HG03064 (cell line): ENCODE data around the gene BSND.

Source experiments
- ATAC-seq: cut with Tn5 transposase; IDR thresholded peaks from one replicate; pipeline ENCODE4 v1.9.1; 2021; ENCODE audit warnings: low read depth; ENCODE audit not compliant: unreplicated experiment

BSND gene

GRCh38 chr1:55044617-55045397, 46.1 kb downstream of the BSND start:
- no peak for ATAC-seq

DNA sequence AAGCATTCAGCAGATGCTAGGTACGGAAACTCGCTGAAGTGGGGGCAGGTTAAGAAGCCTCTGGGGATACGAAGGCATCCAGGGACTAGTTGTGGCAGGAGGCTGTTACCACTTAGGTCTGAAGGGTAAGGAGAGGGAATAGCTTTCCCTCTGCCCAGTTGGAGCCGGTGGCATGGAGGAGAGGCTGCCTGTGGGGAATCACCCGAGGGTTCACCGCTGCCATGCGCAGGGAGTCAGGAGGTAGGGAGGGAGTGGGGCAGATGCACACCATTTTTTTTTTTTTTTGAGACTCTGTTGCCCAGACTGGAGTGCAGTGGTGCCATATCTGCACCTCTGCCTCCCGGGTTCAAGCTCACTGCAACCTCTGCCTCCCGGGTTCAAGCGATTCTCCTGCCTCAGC, 46.7 kb downstream of the BSND start:
- no peak for ATAC-seq

DNA sequence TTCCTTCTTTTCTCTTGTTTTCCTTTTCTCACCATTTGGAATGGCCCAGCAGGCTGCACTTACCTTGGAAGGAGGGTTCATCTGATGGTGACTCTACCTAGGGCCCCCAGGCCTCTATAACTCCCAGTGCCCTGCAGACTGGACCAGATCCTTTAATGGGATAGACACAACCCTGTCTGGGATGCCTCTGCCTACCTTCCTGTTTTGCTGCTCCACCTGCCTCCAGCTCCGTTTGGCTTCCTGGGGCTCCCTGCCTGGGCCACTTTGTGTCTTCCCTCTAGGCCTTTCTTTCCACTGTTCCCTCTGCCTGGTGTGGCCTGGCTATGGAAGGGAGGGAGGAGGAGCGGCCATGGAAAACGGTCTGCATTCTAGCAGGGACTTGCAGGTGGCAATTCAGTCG, 48.1 kb downstream of the BSND start:
- ATAC-seq, result no peak

DNA sequence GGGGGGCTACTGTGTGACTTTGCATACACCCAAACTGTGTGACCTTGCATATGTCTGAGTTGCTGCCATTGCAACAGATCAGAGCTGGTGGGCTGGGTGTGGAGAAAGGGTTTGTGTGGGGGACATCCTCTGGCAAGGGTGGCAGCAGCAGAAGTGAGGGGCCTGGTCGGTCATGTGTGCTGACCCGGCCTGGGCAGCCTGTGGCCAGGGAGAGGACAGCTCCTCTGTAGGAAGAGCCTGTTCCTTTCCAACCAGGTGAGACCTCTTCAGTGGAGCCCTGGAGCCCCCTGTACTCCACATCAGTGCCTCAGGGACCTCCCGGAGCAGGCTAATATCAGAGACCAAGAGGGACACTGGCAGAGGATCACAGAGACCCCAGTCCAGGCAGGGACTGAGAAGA, 48.9 kb downstream of the BSND start:
- no peak for ATAC-seq

DNA sequence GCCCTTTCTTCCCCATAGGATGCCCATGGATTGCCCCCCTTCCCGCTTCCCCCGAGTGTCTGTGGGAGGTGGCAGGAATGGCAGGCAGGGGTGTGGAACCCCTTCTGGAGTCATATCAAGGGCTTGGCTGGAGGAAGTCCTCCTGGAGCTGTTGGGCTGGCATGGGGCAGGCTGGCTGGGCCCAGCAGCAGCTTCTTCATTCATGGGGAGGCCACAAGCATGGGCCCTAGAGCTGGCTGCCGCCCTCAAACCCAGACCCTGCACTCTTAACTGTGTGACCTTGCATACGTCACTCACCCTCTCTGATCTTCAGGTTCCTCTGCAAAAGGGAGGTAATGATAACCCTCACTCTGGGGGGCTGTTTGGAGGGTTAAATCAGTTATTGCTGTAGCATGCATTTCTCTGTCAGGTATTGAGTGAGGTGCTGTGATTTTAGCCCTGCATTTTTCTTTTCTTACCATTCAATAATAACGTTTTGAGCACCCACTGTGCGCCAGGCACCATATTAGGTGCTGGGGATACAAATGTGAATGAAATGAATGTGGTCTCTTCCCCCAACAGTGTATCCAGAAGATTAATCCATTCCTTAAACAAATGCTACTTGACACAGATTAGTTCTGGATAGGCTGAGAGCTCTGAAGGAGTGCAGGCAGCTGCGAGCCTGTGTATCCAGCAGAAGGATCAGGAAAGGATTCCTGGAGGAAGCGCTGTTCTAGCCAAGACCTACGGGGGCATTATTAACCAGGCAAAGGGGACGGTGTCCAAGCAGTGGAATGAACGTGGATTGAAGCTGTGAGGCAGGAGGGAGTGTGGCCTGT, 49.9 kb downstream of the BSND start:
- ATAC-seq, result no peak

- no peak for ATAC-seq
These were observed 50.7 kb downstream of the BSND start for GRCh38 chr1:55049271-55049913.

DNA sequence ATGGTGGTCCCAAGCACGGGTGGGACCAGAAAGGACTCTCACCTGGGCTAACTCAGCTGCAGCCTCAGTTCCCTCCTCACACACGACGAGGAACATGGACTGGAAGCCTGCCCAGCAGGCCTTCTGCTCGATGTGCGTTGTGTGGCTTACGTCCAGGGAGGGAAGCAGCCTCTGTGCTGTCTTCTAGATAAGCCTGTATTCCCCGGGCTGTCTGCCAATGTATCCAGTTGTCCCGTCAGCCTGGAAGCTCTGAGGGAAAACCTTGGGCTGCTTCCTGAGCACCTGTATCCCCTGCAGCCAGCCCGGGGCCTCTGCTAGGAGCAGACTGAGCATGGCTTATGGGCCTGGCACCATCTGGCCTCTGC, 51.2 kb downstream of the BSND start:
- ATAC-seq, result no peak

- no peak for ATAC-seq
These were observed 51.5 kb downstream of the BSND start for GRCh38 chr1:55050283-55050682.

DNA sequence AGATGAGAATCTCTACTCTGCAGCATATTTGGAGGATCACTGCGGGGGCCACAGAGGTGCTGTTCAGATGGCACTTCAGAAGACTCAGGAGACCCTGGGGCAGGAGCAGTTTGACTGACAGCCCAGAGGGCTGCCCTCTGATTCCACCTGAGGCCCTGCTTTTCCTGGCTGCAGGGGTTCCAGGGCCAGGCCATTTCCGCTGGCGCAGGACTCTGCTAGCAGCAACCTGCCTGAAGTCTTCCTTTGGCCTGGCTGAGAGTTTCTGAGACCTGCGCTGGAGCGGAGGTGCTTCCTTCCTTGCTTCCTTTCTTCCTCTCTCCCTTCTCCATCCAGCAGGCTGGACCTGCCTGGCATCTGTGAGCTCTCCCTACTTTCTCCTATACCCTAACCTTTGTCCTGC, 52.4 kb downstream of the BSND start:
- no peak for ATAC-seq

- no peak for ATAC-seq
These were observed 52.9 kb downstream of the BSND start for GRCh38 chr1:55051621-55052020.

DNA sequence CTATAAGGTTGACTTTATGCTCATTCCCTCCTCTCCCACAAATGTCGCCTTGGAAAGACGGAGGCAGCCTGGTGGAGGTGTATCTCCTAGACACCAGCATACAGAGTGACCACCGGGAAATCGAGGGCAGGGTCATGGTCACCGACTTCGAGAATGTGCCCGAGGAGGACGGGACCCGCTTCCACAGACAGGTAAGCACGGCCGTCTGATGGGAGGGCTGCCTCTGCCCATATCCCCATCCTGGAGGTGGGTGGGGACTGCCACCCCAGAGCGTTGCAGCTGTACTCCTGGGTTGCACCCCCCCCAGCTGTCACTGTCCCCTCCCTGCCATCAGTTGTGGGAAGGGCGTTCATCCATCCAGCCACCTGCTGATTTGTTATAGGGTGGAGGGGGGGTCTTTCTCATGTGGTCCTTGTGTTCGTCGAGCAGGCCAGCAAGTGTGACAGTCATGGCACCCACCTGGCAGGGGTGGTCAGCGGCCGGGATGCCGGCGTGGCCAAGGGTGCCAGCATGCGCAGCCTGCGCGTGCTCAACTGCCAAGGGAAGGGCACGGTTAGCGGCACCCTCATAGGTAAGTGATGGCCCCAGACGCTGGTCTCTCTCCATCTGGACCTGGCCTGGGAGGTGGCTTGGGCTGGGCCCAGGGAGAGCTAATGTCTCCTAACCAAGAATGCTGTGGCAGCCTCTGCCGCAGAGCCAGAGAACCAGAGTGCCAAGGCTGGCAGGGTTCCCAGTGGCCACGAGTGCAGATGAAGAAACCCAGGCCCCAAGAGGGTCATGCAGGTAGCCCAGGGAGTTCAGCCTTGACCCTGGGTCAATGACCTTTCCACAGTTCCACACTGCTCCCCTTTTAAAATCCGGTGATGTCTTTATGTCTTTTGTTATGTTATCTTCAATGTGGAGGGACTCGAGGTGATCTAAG, 53.7 kb downstream of the BSND start:
- ATAC-seq, result no peak

GRCh38 chr1:55053265-55053954, 54.7 kb downstream of the BSND start:
- ATAC-seq, result no peak

DNA sequence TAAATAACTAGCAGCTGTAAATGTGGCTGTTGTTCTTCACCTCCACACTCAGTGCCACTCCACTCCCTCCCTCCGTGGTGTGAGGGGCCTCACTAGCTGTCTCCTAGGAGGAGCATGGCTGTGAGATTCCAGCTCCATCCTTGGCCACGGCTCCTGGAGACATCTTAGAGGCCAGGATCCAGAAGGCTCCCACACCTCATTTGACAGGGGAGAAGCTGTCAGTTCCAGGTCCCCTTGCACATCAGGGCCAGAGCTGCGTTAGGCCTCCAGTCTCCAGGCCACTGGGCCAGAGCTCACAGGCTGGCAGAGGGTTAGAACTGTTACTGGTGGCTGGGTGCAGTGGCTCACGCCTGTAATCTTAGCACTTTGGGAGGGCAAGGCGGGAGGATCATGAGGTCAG, 55.7 kb downstream of the BSND start:
- ATAC-seq, result no peak

DNA sequence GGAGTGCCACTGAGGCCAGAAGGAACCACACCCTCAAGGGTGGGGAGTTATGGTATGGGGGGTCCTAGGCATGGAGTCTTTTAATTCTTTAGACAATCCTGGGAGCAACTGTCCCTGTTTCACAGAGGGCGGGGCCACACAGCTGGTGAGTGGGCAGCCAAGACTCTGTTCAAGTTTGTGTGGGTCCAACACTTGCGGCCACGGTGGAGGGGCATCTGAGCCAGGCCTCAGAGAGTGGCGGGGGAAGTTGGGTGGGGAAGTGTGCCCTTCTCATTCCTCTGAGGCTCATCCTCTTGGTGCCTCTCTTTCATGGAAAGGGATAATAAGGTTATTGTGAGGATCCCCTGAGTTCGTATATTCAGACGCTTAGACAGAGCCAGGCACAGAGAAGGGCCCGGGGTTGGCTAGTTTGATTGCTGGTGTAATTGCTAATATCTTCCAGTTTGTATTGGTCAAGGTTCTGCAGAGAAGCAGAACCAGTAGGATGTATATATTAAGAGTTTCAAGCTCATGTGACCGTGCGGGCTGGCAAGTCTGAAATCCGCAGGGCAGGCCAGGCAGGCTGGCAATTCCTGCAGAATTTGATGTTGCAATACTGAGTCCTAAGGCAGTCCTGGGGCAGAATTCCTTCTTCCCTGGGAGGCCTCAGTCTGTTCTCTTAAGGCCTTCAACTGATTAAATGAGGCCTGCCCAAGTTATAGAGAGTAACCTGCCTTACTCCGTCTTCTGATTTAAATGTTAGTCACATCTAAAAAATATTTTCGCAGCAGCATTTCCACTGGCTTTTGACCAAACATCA, 56.5 kb downstream of the BSND start:
- ATAC-seq, result no peak

GRCh38 chr1:55055951-55056631, 57.4 kb downstream of the BSND start:
- no peak for ATAC-seq

DNA sequence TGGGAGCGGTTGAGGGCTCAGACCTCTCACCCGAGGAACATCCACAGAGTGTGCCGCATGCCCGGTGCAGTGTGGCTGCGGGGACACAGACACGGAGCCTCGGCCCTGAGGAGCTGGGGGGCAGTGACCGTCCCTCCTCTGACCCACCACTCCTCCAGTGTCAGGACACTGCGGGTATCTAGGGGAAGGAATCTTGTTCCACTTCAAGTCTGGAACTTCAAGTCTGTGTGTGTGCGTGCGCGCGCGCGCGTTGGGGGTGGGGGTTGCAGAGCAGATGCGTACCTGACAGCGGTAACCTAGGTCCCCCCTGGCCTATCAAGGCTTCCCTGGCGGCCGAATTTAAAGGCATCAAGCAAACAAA, 57.9 kb downstream of the BSND start:
- no peak for ATAC-seq

DNA sequence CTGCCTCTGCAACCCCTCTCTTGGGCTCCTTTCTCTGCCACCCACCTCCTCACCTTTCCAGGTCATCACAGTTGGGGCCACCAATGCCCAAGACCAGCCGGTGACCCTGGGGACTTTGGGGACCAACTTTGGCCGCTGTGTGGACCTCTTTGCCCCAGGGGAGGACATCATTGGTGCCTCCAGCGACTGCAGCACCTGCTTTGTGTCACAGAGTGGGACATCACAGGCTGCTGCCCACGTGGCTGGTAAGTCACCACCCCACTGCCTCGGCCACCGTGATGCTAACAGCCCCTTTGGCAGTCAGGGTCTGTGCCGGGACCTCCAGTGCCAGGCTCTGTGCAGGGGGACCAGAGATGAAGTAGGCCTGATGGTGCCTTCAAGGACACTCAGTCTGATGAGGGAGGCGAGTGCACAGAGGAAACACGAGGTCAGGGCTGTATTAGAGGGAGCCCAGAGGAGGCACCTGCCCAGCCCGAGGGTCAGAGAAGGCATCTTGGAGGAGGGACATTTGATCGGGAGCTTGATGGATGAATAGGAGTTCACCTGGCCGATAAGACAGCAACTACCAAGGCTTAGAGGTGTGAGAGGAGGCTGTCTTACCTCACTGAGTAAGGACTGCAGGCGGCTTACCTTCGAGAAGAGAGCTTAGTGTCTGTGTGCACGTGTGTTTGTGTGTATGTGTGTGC, 58.7 kb downstream of the BSND start:
- no peak for ATAC-seq

DNA sequence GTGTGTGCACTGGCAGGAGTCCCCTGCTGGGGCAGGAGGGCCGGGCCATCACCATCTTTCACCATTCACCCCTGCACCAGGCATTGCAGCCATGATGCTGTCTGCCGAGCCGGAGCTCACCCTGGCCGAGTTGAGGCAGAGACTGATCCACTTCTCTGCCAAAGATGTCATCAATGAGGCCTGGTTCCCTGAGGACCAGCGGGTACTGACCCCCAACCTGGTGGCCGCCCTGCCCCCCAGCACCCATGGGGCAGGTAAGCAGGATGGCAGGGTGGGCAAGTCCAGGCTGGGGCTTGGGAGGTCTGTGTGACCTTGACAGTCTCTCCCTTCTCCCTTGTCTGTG, 59.2 kb downstream of the BSND start:
- ATAC-seq, result no peak
